Endothelial cell of umbilical vein (primary cell): Measurements from ENCODE around the gene TTYH2. TPM values are rescaled to one million over a fixed set of nuclear protein-coding genes. Genes with fewer than 3 reads are reported as not detected.

ENCODE experiments used
- BruUV-seq: library from RNA; stranded (reverse); fragments of 400-500 nt; replicated peaks from 2 replicates; lab custom pipeline; 2021; lab: Mats Ljungman, UMichigan
- CTCF ChIA-PET: fragments of 300-600, 350-600 bp; sonication (Branson Sonifier 250); formaldehyde crosslinking; loops from one replicate; lab custom pipeline; 2021; ENCODE audit warnings: antibody characterized with exemption, inconsistent platforms; lab: Charles Lee
- POLR2A ChIA-PET: fragments of 300-600, 350-600 bp; sonication (Branson Sonifier 250); formaldehyde crosslinking; loops from one replicate; lab custom pipeline; 2021; ENCODE audit warnings: antibody characterized with exemption, inconsistent platforms; lab: Charles Lee
- DNase-seq: peaks from one replicate; pipeline ENCODE4 v3.0.0-alpha.2; 2011; ENCODE audit warnings: low read depth, low spot score
- FAIRE-seq: peaks from 2 replicates; lab custom pipeline; 2011; peaks lifted over from hg19 to GRCh38; lab: Jason Lieb, UNC
- H2AFZ ChIP-seq: 2 replicates; pipeline ENCODE4 v1.6.0; 2012; ENCODE audit warnings: low read depth, low read length, control low read depth, inconsistent platforms
- H3K27ac ChIP-seq: 2 replicates; pipeline ENCODE4 v1.5.1; 2011; ENCODE audit warnings: low read depth, mild to moderate bottlenecking, control low read depth, low read length, moderate library complexity; ENCODE audit not compliant: insufficient read depth
- H3K27me3 ChIP-seq, 2 experiments: 2 replicates each; pipeline versions ENCODE4 v1.6.0 to v1.6.1; 2011; ENCODE audit warnings: low read length in 2 of 2, mixed read lengths in 1 of 2; ENCODE audit not compliant: control insufficient read depth in 2 of 2, insufficient read depth in 2 of 2
- H3K36me3 ChIP-seq, 2 experiments: 2 replicates in 1 of 2; 3 replicates in 1 of 2; pipeline ENCODE4 v1.5.1; 2011; ENCODE audit warnings: low read length in 2 of 2, mild to moderate bottlenecking in 1 of 2, moderate library complexity in 1 of 2; ENCODE audit not compliant: control insufficient read depth in 2 of 2, insufficient read depth in 2 of 2; ENCODE audit errors: extremely low read depth in 1 of 2
- H3K4me1 ChIP-seq: 3 replicates; pipeline ENCODE4 v1.5.1; 2011; ENCODE audit warnings: mild to moderate bottlenecking, low read length; ENCODE audit not compliant: control insufficient read depth, insufficient read depth; ENCODE audit errors: extremely low read depth
- H3K4me2 ChIP-seq: 2 replicates; pipeline ENCODE4 v1.6.1; 2011; ENCODE audit warnings: low read length, control low read depth, mixed read lengths; ENCODE audit not compliant: insufficient read depth
- H3K4me3 ChIP-seq, 3 experiments: fragments of 200-600 bp in 1 of 3; sonication (generic), shearing (Covaris generic) in 1 of 3; replicated peaks in 1 of 3; 2 replicates each; pipeline ENCODE4 v1.5.1; 2011 to 2016; ENCODE audit warnings: control low read depth in 3 of 3, low read length in 3 of 3, mild to moderate bottlenecking in 2 of 3, inconsistent platforms in 1 of 3, low read depth in 1 of 3, moderate library complexity in 1 of 3; ENCODE audit not compliant: insufficient read depth in 1 of 3
- H3K79me2 ChIP-seq: 2 replicates; pipeline ENCODE4 v1.6.0; 2012; ENCODE audit warnings: low read length, inconsistent platforms; ENCODE audit not compliant: control insufficient read depth, insufficient read depth
- H3K9ac ChIP-seq: replicated peaks from 2 replicates; pipeline ENCODE3; 2011; ENCODE audit warnings: low read length, control low read depth; ENCODE audit not compliant: insufficient read depth; ENCODE audit errors: extremely low read depth
- H3K9me1 ChIP-seq: replicated peaks from 3 replicates; pipeline ENCODE4 v1.6.0; 2011; ENCODE audit warnings: mild to moderate bottlenecking, low read length; ENCODE audit not compliant: control insufficient read depth, insufficient read depth; ENCODE audit errors: extremely low read depth
- H3K9me3 ChIP-seq: replicated peaks from 2 replicates; pipeline ENCODE4 v1.5.1; 2012; ENCODE audit warnings: low read length, inconsistent platforms; ENCODE audit not compliant: control insufficient read depth, insufficient read depth
- H4K20me1 ChIP-seq: replicated peaks from 2 replicates; pipeline ENCODE3; 2011; ENCODE audit warnings: mild to moderate bottlenecking, low read length; ENCODE audit not compliant: control insufficient read depth, insufficient read depth; ENCODE audit errors: extremely low read depth
- CTCF ChIP-seq, 2 donors: IDR thresholded peaks; 1 replicate in 1 of 2; 2 replicates in 1 of 2; pipeline ENCODE4 v1.5.1; 2011; ENCODE audit warnings: low read length in 2 of 2, mild to moderate bottlenecking in 2 of 2, moderate library complexity in 2 of 2, control low read depth in 1 of 2, inconsistent platforms in 1 of 2, low read depth in 1 of 2; ENCODE audit not compliant: insufficient read depth in 1 of 2; ENCODE audit errors: extremely low read depth in 1 of 2
- EZH2 ChIP-seq: IDR thresholded peaks from 2 replicates; pipeline ENCODE4 v1.6.1; 2012; ENCODE audit warnings: borderline replicate concordance, low read depth, mild to moderate bottlenecking, moderate library complexity, low read length, inconsistent platforms; ENCODE audit not compliant: severe bottlenecking
- FOS ChIP-seq: IDR thresholded peaks from 2 replicates; pipeline ENCODE4 v1.6.1; 2011; ENCODE audit warnings: mild to moderate bottlenecking, low read length, moderate library complexity, borderline replicate concordance; ENCODE audit not compliant: insufficient read depth
- GATA2 ChIP-seq: IDR thresholded peaks from 2 replicates; pipeline ENCODE4 v1.7.0; 2011; ENCODE audit warnings: low read depth, mild to moderate bottlenecking, moderate library complexity, mixed read lengths, low read length; ENCODE audit not compliant: insufficient read length, insufficient read depth
- JUN ChIP-seq: IDR thresholded peaks from 2 replicates; pipeline ENCODE4 v1.6.1; 2011; ENCODE audit warnings: borderline replicate concordance, low read depth; ENCODE audit not compliant: insufficient read length, insufficient read depth
- MAX ChIP-seq: IDR thresholded peaks from 2 replicates; pipeline ENCODE4 v1.6.1; 2011; ENCODE audit not compliant: insufficient read depth, insufficient read length
- MYC ChIP-seq: IDR thresholded peaks from one replicate; pipeline ENCODE4 v1.6.1; 2011; ENCODE audit warnings: mild to moderate bottlenecking, low read depth, low read length
- POLR2A ChIP-seq: IDR thresholded peaks from 2 replicates; pipeline ENCODE4 v1.6.1; 2012; ENCODE audit warnings: low read depth, mild to moderate bottlenecking, control low read depth, low read length
- POLR2AphosphoS5 ChIP-seq: IDR thresholded peaks from 2 replicates; pipeline ENCODE4 v1.6.1; 2012; ENCODE audit warnings: low read depth, mild to moderate bottlenecking, control low read depth, low read length, moderate library complexity; ENCODE audit not compliant: insufficient read depth
- dilution Hi-C: fragments of 300-500 bp; cut with MboI; formaldehyde crosslinking; loops from one replicate; pipeline ENCODE4 v1.15.0; 2019; ENCODE audit warnings: low sequenced_read_pairs; ENCODE audit not compliant: extremely low pct_ligation_motif_present
- intact Hi-C: fragments of 100-400 bp; cut with micrococcal nuclease; formaldehyde crosslinking; loops from one replicate; pipeline ENCODE4 v1.10.0; 2022
- polyA plus RNA-seq, 4 experiments: library from polyadenylated mRNA; depleted of rRNA in 3 of 4; stranded (reverse) in 3 of 4; unstranded in 1 of 4; fragments of >200 nt; gene quantifications; 2 replicates each; pipeline versions ENCODE4 v1.2.1 to v1.2.3, GENCODE V29; 2011 to 2012; ENCODE audit warnings: missing spikeins in 1 of 4
- total RNA-seq: library from RNA; stranded (reverse); gene quantifications from 2 replicates; pipeline ENCODE4 v1.2.3, GENCODE V29; 2021

TTYH2 gene
- total and polyA plus RNA-seq, 2 donors (not counting 3 experiments of a cell fraction or from before 2014, with no cell fraction given): 0.75 to 2.0 TPM

GRCh38 chr17:74289688-74290087 lies 76.3 kb downstream of the TTYH2 start:
- Histone ChIP-seq H4K20me1 (no peaks in the 10 kb centered on the region), H3K4me3 (no peak overlapping the region), H3K9me1 (no peaks in the 10 kb centered on the region), H3K4me2 (no peak overlapping the region), H3K4me1 (no peaks in the 10 kb centered on the region), H2AFZ (no peak overlapping the region), H3K27me3 (no peaks in the 10 kb centered on the region), H3K9ac (no peak overlapping the region), H3K27ac (no peak overlapping the region), H3K36me3 (no peaks in the 10 kb centered on the region), H3K9me3 (no peaks in the 10 kb centered on the region), H3K79me2 (no peaks in the 10 kb centered on the region)
- dilution Hi-C loops: no loop called here
- no peak for TF ChIP-seq MYC
- TF ChIP-seq POLR2A: no peak
- no peak for TF ChIP-seq CTCF (IDR thresholded peaks at IDR 0.05; ENCODE audit: extremely low read depth in 1 of 2, insufficient read depth in 1 of 2, low read depth in 1 of 2, low read length in 2 of 2)
- no peak for TF ChIP-seq FOS
- TF ChIP-seq JUN: no peak
- TF ChIP-seq POLR2AphosphoS5: no peak
- TF ChIP-seq MAX: no peak
- TF ChIP-seq GATA2: no peak
- no peak for TF ChIP-seq EZH2
- ChIA-PET CTCF (interaction anchor here (1.4 kb wide), 1 partner anchor 90 kb away, joined by 5 read pairs; no protein-coding TSS in a partner anchor), POLR2A (no interaction called here)
- no TSS peak for BruUV-seq
- no peak for DNase-seq
- no peak for FAIRE-seq
- intact Hi-C loops: no loop called here
